ENCODE data around the gene ADISSP. TPM values are rescaled to one million over a fixed set of nuclear protein-coding genes. Genes with fewer than 3 reads are reported as not detected.

ADISSP gene
- total and polyA plus RNA-seq, 2 experiments from 2014 or later, result 86.6 to 126 TPM

GRCh38 chr20:3786665-3787323 is 19.2 kb upstream of the ADISSP start, which contains the start of gene CENPB:
CENPB (minus strand) TSS chr20:3786740; CDS start chr20:3786483, 257 bp downstream.
- ATAC-seq, result peak; percentile 79
- Mint-ChIP-seq H3K36me3 (ENCODE audit: low read depth) (peaks cover 6% of the 10 kb centered on the region), H3K27ac (no peak within 1 kb of the TSS), H3K9me3 (no peaks in the 10 kb centered on the region), H3K4me1 (peaks cover 20% of the 10 kb centered on the region), H3K27me3 (ENCODE audit: insufficient read depth, low read depth, poor library complexity) (peaks cover 12% of the 10 kb centered on the region), H3K4me3 (peak within 1 kb of the TSS; percentile 87)
- Histone ChIP-seq H3F3A (replicated peaks; ENCODE audit: low read depth) (0 out of 2 replicates have a peak, but pooled peaks cover 2% of the 10 kb centered on the region), H3K4me1 (ENCODE audit: insufficient read depth) (peaks cover 7% of the 10 kb centered on the region; the same call in 1 of the 2 replicates), H3K4me3 (peak within 1 kb of the TSS; percentile 67), H3K79me2 (replicated peaks; ENCODE audit: insufficient read depth) (no peaks in the 10 kb centered on the region; the same call in 1 of the 2 replicates), H3K27me3 (ENCODE audit: insufficient read depth) (peaks cover 30% of the 10 kb centered on the region), H3K36me3 (ENCODE audit: insufficient read depth) (no peaks in the 10 kb centered on the region), H3K9me2 (ENCODE audit: insufficient read depth) (no peaks in the 10 kb centered on the region), H3K4me2 (peak within 1 kb of the TSS; percentile 82), H2AFZ (peak within 1 kb of the TSS; percentile 77), H4K20me1 (replicated peaks; ENCODE audit: insufficient read depth) (peaks cover 25% of the 10 kb centered on the region), H3K27ac (ENCODE audit: low read depth) (no peak within 1 kb of the TSS)
- TF ChIP-seq EZH2 (IDR thresholded peaks at IDR 0.05; ENCODE audit: low read depth, unreplicated experiment), result no peak
- no peak for TF ChIP-seq ZNF462 (CRISPR knock-in tag; IDR thresholded peaks at IDR 0.05)
- peak; percentile 54 for TF ChIP-seq REST (IDR thresholded peaks at IDR 0.05; ENCODE audit: unreplicated experiment)
- no peak for TF ChIP-seq JUNB (IDR thresholded peaks at IDR 0.05; ENCODE audit: unreplicated experiment)
- no peak for TF ChIP-seq NANOG (IDR thresholded peaks at IDR 0.05; ENCODE audit: borderline replicate concordance)
- TF ChIP-seq POLR2AphosphoS5 (IDR thresholded peaks at IDR 0.05; ENCODE audit: low read depth), result peak; percentile 28; the same call in 1 of the 2 replicates
- peak; percentile 55 to 83 for TF ChIP-seq CTCF (conservative IDR thresholded peaks at IDR 0.05; ENCODE audit: low read depth in 2 of 2)
- TF ChIP-seq STAT1 (IDR thresholded peaks at IDR 0.05; ENCODE audit: unreplicated experiment), result no peak
- TF ChIP-seq ZNF114 (CRISPR knock-in tag; IDR thresholded peaks at IDR 0.05), result no peak
- peak; percentile 93 for DNase-seq (ENCODE audit: low spot score)

Measured in GM23338 (cell line).